Measurements from ENCODE around the gene DKKL1.

- TF ChIP-seq CTCF (IDR thresholded peaks at IDR 0.05; ENCODE audit: low read depth, low read length) (no peak), EZH2phosphoT487 (IDR thresholded peaks at IDR 0.05; ENCODE audit: low read depth) (no peak)
Observed at GRCh38 chr19:49359851-49360820, 3.5 kb upstream of the DKKL1 start.

All from OCI-LY3 (cell line).